MM.1S (cell line): ENCODE data around the gene HGFAC.

Experiments
- EZH2 ChIP-seq: fragments of 300-600 bp; sonication (generic); optimal IDR thresholded peaks from 2 replicates; pipeline ENCODE3; 2017; ENCODE audit warnings: low read depth, mild to moderate bottlenecking, antibody characterized with exemption, low read length, mixed read lengths
- EZH2phosphoT487 ChIP-seq: fragments of 300-600 bp; sonication (generic); IDR thresholded peaks from 2 replicates; pipeline ENCODE4 v1.6.1; 2018; ENCODE audit warnings: antibody characterized with exemption, low read length
- TF ChIP-seq, protein P1 (sequence below): fragments of 300-600 bp; sonication (generic); IDR thresholded peaks from 2 replicates; pipeline ENCODE4 v1.5.1; 2016; ENCODE audit warnings: antibody characterized with exemption, low read length, mixed read lengths

DNA sequence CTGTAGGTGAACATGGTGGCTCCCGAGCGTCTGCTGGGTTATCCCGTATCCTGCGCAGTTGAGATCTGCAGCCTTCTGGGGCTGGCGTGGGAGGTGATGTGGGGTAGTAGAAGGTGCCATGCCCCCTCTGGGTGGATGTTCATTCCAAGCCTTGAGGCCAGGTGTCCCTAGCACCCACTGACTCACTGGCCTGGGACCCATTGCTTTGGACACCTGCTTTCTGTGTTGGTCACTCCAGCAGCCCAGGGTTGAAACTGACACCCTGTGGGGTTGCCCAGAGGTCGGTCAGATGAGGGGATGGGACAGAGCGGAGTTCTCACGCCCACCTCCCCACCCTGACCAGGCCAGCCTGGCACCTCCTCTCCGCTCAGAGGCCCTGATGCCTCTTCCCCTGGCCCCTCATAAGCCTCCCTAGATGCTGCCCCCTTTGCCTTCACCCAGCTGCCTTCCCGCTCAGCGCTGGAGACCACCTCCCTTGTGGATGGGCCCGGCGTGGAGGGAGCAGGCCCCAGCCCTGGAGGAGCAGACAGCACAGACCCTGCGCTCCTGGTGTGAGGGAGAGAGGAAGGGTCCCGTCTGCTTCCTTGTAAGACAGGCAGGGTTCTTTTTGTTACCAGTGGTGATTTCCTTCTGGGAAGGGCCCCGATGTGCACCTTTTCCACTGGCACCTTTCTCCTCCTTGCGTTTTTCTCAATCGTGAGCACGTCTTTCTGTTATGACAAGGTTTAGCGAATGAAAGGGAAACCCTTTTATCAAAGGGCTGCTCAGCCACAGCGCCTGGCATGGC, 23.3 kb downstream of the HGFAC start:
- TF ChIP-seq, protein P1, sequence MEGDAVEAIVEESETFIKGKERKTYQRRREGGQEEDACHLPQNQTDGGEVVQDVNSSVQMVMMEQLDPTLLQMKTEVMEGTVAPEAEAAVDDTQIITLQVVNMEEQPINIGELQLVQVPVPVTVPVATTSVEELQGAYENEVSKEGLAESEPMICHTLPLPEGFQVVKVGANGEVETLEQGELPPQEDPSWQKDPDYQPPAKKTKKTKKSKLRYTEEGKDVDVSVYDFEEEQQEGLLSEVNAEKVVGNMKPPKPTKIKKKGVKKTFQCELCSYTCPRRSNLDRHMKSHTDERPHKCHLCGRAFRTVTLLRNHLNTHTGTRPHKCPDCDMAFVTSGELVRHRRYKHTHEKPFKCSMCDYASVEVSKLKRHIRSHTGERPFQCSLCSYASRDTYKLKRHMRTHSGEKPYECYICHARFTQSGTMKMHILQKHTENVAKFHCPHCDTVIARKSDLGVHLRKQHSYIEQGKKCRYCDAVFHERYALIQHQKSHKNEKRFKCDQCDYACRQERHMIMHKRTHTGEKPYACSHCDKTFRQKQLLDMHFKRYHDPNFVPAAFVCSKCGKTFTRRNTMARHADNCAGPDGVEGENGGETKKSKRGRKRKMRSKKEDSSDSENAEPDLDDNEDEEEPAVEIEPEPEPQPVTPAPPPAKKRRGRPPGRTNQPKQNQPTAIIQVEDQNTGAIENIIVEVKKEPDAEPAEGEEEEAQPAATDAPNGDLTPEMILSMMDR = no peak
- TF ChIP-seq EZH2 = no peak
- TF ChIP-seq EZH2phosphoT487 = no peak
